Esophagus squamous epithelium (tissue), 5 donors: ENCODE measurements around the gene FXYD5. TPM values are rescaled to one million over a fixed set of nuclear protein-coding genes. Genes with fewer than 3 reads are reported as not detected.

Experiments
- DNase-seq: peaks from one replicate; lab custom pipeline; 2025; lab: John Stamatoyannopoulos, UW
- H3K27ac ChIP-seq, 4 donors: fragments of 200-600 bp; sonication (generic); one replicate each; pipeline ENCODE4 v1.5.1; 2016 to 2019; ENCODE audit warnings: mild to moderate bottlenecking in 1 of 4
- H3K27me3 ChIP-seq, 4 donors: fragments of 200-600 bp; sonication (generic); 1 replicate in 3 of 4; 2 replicates in 1 of 4; pipeline versions ENCODE4 v1.5.1 to v1.6.0; 2017 to 2021; ENCODE audit warnings: antibody characterized with exemption in 1 of 4
- H3K36me3 ChIP-seq, 3 donors: fragments of 200-600 bp; sonication (generic); one replicate each; pipeline ENCODE4 v1.5.1; 2016 to 2019
- H3K4me1 ChIP-seq, 3 donors: fragments of 200-600 bp; sonication (generic); one replicate each; pipeline ENCODE4 v1.5.1; 2017 to 2019
- H3K4me3 ChIP-seq, 4 donors: fragments of 200-600 bp; sonication (generic); 1 replicate in 3 of 4; 2 replicates in 1 of 4; pipeline ENCODE4 v1.5.1; 2016 to 2019; ENCODE audit warnings: mild to moderate bottlenecking in 2 of 4, moderate library complexity in 1 of 4
- H3K9me3 ChIP-seq, 3 donors: fragments of 200-600 bp; sonication (generic); one replicate each; pipeline ENCODE4 v1.5.1; 2016 to 2019
- CTCF ChIP-seq, 6 experiments: fragments of 450-650 bp in 4 of 6; fragments of 200-600 bp in 2 of 6; sonication (generic) in 2 of 6; IDR thresholded peaks; one replicate each; pipeline ENCODE4 v1.5.1; 2016 to 2019; ENCODE audit warnings: antibody characterized with exemption in 6 of 6, mild to moderate bottlenecking in 4 of 6, moderate library complexity in 4 of 6
- POLR2A ChIP-seq, 4 donors: fragments of 450-650 bp; IDR thresholded peaks; one replicate each; pipeline ENCODE4 v1.6.1; 2017; ENCODE audit warnings: antibody characterized with exemption in 4 of 4, mild to moderate bottlenecking in 4 of 4, moderate library complexity in 3 of 4
- WGBS, 2 donors: methylation state at CpG; one replicate each; pipeline ENCODE4 v1.1.5; 2018; 5-methylcytosine and 5-hydroxymethylcytosine counted together
- intact Hi-C: fragments of 100-400 bp; cut with DNase I; formaldehyde crosslinking; loops from one replicate; pipeline ENCODE4 v1.15.0; 2022
- total RNA-seq, 4 donors: library from RNA; depleted of rRNA; stranded (reverse); fragments of >200 nt; gene quantifications; one replicate each; pipeline ENCODE4 v1.1.0, GENCODE V29; 2016
- donor health status: DM: yes; HTN: yes; CAD: no.

Gene FXYD5
- total RNA-seq, 4 donors from 2014 or later: 39.3 to 146 (median 45.7) TPM

GRCh38 chr19:35138305-35138892 is 16.1 kb upstream of the FXYD5 start, which contains the start of gene FXYD1:
TSS of gene FXYD1 (plus strand) at chr19:35138824. CDS start at chr19:35140080, 1,256 bp downstream.
- peak within 1 kb of the TSS; percentile 70 to 93 (median 88) for H3K27ac ChIP-seq
- no peaks in the 10 kb centered on the region for H3K9me3 ChIP-seq
- TF ChIP-seq CTCF (IDR thresholded peaks at IDR 0.05): no peak
- no peak for TF ChIP-seq POLR2A (IDR thresholded peaks at IDR 0.05)
- H3K4me3 ChIP-seq: peak within 1 kb of the TSS in 3 of 4 donors; percentile 35 to 57 (median 37)
- peaks cover 21 to 82% (median 40%) of the 10 kb centered on the region in 3 donors for H3K4me1 ChIP-seq
- H3K36me3 ChIP-seq: no peaks in the 10 kb centered on the region
- DNase-seq: no peak
- intact Hi-C loops: no loop called here
- peaks cover 0 to 20% (median 8%) of the 10 kb centered on the region in 4 donors for H3K27me3 ChIP-seq
- 51 to 90% methylated on average over 4 to 5 of the region's 18 CpGs for WGBS, 2 donors

GRCh38 chr19:35140207-35140961 is 14.2 kb upstream of the FXYD5 start:
- no peaks in the 10 kb centered on the region for H3K9me3 ChIP-seq
- no peaks in the 10 kb centered on the region for H3K36me3 ChIP-seq
- H3K27me3 ChIP-seq: peaks cover 0 to 38% (median 9%) of the 10 kb centered on the region in 4 donors
- peaks cover 26 to 80% (median 40%) of the 10 kb centered on the region in 3 donors for H3K4me1 ChIP-seq
- no peak for TF ChIP-seq POLR2A (IDR thresholded peaks at IDR 0.05)
- no peak for TF ChIP-seq CTCF (IDR thresholded peaks at IDR 0.05)
- DNase-seq: no peak
- H3K4me3 ChIP-seq: peak overlapping the region in 3 of 4 donors; percentile 35 to 57 (median 37)
- intact Hi-C loops: loop anchor here (5.0 kb wide), 2 partner anchors 73 to 132 kb away; no protein-coding TSS in a partner anchor
- peak overlapping the region; percentile 70 to 93 (median 88) for H3K27ac ChIP-seq
- WGBS, 2 donors: 52 to 56% methylated on average over 9 to 12 of the region's 12 CpGs

- Histone ChIP-seq H3K4me3 (peak overlapping the region in 3 of 4 donors; percentile 35 to 57 (median 37)), H3K27me3 (peaks cover 0 to 38% (median 9%) of the 10 kb centered on the region in 4 donors), H3K36me3 (no peaks in the 10 kb centered on the region), H3K9me3 (no peaks in the 10 kb centered on the region), H3K27ac (peak overlapping the region; percentile 70 to 93 (median 88)), H3K4me1 (peaks cover 26 to 72% (median 38%) of the 10 kb centered on the region in 3 donors)
- intact Hi-C loops: loop anchor here (5.0 kb wide), 2 partner anchors 74 to 131 kb away; no protein-coding TSS in a partner anchor
- peak; percentile 67 for DNase-seq
- peak in 2 of 4 donors; percentile 47 to 57 for TF ChIP-seq POLR2A (IDR thresholded peaks at IDR 0.05)
- peak; percentile 15 to 61 (median 52) for TF ChIP-seq CTCF (IDR thresholded peaks at IDR 0.05)
- 0 to 3% methylated on average over 11 to 17 of the region's 48 CpGs for WGBS, 2 donors
Measured at GRCh38 chr19:35140962-35141836, 13.3 kb upstream of the FXYD5 start.

- no peaks in the 10 kb centered on the region for H3K36me3 ChIP-seq
- H3K4me3 ChIP-seq: peak overlapping the region in 3 of 4 donors; percentile 22 to 55 (median 31)
- no peak for DNase-seq
- peaks cover 26 to 63% (median 30%) of the 10 kb centered on the region in 3 donors for H3K4me1 ChIP-seq
- intact Hi-C loops: loop anchor here (5.0 kb wide), 2 partner anchors 75 to 130 kb away; no protein-coding TSS in a partner anchor
- TF ChIP-seq CTCF (IDR thresholded peaks at IDR 0.05) (no peak), POLR2A (IDR thresholded peaks at IDR 0.05) (no peak)
- 17 to 29% methylated on average over 11 to 12 of the region's 21 CpGs for WGBS, 2 donors
- H3K9me3 ChIP-seq: no peaks in the 10 kb centered on the region
- peak overlapping the region in 2 of 4 donors; percentile 53 to 63 for H3K27ac ChIP-seq
- H3K27me3 ChIP-seq: peaks cover 0 to 38% (median 9%) of the 10 kb centered on the region in 4 donors
Measured at GRCh38 chr19:35141837-35142605, 12.5 kb upstream of the FXYD5 start.
